ENCODE data around the gene CHD2.

Gene CHD2

DNA sequence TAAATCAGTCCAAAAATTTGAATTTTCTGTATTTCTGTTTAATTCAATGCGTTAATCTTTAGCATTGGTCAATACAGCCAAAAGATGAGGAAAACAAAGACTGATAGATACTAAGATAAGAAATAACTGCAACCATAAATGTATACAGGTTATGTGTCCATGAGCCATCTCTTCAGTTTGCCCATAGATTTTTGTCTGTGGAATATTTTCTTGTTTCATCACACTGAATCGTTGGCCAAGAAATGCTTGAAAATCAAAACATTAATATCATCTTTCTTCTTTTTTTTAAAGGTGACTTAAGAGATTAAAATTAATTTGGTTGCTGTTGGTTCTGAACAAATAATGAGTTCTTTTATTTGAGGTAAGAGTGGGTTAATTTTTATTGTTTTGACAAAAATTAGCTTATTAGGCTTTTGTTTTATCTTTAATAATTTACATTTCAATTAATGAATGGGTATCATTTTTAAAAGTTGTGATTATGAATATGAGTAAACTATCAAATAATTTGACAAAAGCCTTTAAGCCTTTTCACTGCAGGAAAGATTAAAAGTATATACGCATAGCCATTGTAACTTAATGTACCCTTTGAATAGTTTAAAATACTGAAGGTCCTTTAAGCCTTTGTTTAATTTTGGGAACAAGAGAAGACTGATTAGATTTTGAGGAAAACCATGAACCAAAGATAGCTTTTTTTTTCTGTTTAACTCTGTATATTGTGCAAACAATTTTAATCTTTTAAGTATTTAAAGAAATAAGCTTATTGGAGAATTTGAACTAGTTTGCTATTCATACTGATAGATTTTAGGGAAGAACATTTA is 14.7 kb upstream of the CHD2 start:
- DNase-seq (ENCODE audit: low read depth) = no peak

DNA sequence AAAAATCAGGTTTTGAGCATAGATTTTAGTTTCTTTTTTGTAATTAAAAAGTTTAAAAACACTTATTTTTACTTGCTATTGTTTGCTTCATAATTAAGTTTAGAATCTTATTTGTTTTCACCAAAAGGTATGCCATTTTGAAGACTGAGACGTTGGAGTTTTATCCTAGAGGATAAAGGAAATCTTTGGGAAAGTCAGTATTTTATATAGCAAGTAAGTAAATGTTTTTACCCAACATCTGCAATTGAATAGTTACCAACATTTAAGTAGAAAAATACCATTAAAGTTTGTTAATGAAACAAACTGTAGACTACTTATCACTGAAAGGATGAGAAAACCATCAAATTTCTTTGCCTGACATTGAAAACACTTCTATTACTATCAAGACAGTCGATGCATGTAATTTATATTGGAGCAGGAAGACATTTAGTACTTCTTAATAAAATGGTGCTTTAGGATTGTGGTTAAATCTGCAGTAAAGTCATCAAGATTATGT is 14.0 kb upstream of the CHD2 start:
- DNase-seq (ENCODE audit: low read depth) = no peak

DNA sequence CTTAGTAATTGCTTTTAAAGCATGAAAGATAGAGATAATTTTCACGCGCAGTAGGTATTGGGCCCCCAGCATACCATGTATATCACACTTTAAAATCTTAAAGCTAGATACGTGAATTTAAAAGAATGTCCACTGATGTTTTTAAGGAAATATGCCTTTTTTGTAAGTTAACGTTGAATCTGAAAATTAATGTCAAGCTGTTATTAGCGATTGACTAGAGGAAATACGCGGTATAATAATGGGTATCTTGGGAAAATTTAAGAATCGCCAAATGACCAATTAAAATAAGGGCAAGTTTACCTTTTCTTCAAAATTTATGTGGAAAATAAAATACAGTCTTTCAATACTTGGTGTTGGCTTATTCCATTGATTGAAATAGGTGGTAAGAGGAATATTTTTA is 13.3 kb upstream of the CHD2 start:
- no peak for DNase-seq (ENCODE audit: low read depth)

DNA sequence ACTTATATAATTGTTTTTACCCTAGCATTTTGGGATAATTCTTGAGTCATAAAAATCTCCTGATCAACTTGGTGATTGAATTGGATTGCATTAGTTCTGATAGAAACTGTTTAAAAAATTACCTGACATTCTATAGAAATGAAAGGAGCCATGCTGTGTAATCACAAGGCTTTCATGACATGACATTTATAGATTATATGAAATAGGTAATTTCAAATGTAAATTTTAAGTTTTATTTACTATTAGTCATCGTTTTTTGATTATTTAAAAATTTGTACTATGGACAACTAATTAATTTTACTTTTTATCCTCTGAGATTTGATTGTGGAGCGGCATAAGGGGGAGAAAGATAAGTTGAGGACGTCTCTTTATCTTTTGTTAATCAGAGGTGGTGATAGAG is 12.3 kb upstream of the CHD2 start:
- no peak for DNase-seq (ENCODE audit: low read depth)

DNA sequence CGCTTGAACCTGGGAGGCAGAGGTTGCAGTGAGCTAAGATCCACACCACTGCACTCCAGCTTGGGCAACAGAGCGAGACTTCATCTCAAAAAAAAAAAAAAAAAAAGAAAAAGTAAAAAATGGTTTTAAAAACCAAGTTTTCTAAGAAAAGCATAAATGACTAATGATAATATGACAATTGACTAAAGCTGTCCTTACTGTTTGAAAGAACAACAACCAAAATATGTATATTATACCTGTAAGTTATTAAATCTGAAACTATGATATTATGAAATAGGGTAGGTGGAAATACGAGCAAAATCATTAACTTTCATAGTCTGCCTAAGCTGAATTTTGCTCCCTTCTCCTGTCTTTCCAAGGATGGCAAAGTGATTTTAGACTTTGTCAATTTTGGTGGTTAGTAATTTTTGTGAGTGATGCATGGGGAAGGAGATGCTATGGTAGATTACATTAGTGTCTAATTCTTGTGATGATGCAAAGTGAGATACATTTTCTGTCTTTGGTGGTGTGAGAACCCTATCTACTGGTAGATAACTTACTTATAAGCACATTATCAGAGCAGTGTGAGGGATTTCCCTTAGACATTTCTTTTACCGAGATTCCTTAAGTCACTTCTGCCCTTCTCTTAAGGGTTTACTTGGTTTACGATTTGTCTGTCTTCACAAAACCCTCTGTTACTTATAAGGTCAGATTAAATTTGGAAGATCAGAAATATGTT is 10.6 kb upstream of the CHD2 start:
- DNase-seq (ENCODE audit: low read depth) = no peak

DNA sequence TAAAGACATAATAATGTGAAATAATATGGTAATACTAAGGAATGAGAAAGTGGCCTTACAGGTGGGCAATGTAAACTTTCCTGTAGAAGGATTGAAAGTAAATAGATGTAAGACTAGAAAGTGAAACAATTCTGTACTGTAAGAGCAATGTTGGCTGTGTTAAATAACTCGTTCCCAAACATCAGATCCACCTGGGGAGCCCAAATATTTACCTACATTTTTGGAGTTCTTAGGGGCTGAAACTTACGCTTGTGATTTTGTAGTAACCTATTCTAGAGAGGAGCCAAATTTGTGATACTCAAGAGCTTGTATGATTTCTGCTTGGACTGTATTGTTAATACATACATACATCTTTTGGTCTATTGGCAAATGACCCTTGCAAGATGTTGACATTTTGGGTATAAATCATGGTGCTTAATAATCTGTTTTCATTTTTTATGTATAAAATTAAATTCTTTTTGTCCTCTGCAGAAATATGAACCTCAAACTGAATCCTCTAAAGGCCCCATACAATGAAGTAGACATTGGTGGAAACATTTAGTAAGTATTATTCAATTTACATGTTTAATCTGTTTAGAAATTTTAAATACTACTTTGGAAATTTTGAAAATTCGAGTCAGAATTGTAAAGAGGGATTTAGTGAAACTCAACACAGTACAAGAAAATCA is 8.5 kb upstream of the CHD2 start:
- no peak for DNase-seq (ENCODE audit: low read depth)

DNA sequence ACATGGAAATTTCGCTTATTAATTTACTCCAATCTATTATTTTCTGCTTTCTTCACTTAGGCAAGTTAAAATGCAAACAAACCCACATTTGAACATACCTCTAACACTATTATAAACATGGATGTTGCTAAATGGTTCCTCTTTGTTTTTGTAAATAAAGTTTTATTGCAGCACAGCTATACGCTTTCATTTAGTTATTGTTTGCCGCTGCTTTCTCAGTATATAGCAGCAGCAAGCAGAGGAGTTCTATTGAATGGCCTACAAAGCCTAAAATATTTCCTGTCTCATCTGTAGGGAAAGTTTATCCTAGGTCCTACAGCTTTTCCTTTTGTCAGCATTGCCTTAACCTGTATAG is 7.9 kb upstream of the CHD2 start:
- DNase-seq (ENCODE audit: low read depth) = no peak

DNA sequence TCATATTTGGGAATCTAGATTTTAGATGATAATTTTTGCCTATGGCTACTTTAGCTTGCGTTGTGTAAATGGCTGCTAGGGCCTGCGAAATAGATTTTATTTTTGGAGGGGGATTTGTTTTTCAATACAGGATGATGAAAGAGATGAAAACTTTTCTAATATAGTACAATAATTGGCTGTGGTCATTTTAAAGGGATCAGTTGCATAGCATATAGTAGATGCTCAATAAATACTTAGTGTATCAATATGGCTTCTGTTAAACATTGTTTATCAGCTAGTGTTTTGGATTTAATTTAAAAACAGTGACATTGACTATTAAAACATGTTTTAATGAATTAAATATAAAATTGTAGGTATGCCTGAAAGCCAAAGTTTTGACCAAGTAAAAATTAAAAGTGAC is 6.9 kb upstream of the CHD2 start:
- DNase-seq (ENCODE audit: low read depth) = no peak

DNA sequence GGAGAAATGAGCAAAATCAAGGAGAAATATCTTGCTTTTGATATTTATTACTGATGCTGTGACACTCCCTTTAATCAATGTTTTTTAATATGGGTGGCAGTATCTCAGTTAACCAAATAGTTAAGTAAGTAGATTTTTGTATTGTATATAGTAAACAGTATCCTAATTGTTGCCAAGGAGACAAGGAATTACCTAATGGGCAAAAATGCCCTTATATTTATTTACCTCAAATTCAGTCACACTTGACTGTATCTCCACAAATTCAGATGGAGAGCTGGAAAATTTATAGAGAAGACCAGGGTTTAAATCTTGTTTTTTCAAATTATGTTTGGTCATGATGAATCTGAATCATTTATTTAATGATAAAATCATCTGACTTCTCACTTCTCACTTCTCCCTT is 3.6 kb upstream of the CHD2 start:
- no peak for DNase-seq (ENCODE audit: low read depth)

DNA sequence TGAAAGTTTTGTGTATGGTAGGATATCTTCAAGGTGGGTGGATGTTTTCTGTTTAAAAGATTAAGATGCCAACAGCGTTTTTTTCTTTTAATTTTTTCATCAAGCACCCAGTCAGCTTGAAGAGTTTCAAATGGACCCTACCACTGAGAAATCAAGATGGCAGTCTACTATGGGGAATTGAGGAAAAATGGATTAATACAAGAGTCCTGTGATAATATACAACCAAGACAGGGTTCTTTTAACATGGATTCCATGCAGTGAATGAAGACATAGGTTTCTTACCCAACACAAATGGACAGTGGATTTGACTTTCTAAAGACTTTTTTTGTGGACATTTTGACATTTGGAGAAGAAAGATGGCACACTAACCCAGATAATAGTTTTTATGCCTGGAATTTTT is 2.5 kb upstream of the CHD2 start:
- no peak for DNase-seq (ENCODE audit: low read depth)

DNA sequence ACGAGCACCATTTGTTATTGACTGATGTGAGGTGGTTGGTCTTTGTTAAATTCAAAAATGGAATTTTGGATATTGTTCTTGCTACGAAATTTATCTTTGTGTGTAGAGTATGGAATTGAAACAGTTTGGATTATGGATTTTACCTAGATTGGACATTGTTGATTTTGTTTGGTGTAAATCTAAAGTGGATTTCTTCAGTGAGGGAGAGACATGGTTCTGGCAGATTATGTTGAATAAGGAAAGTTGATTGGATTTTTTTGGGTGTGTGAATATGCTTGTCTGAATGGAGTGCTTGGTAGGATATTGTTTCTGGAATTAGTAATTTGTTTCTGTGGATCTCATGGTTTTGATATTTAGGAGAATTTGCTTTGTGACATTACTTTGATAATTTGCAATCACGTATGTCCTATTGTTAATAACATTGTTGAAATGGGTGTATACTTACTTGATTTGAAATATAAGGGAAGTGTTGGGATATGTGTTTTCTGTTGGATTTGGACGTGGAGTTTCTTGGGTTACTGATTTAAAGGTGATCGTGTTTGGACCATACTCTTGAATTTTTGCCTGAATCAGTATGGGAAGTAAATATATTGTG is 1.0 kb upstream of the CHD2 start:
- DNase-seq (ENCODE audit: low read depth) = no peak

DNA sequence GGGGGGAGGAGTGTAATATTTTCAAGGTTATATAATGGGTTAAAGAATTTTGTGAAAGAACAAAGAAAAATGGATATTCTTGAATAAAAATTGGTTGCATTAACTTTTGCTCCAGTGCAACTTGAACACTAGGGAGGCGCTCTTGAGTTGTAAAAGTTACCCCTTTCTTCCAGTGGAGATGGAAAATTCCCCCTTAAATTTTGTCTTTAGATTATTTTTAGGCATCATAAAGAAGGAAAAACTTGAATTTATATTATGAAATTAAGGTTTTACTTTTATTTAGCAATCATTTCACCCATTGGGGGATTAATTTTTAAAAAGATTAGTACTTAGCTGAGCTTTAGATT is 550 bp upstream of the CHD2 start:
- no peak for DNase-seq (ENCODE audit: low read depth)

DNA sequence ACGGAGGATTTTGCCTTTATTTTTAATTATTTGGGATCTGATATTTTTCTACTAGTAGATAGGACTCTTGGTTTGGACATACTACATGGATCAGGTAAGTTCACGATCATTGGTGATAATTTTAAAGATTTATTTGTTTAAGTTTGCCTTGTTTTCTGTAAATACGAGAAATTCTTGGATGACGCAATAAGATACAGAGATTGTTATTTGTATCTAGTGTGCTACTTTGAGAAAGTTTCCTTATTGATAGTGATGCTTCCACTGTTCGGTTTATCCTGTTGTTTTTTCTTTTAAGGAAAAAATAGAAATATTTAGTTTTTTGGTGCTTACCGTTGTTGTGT is 577 bp downstream of the CHD2 start:
- no peak for DNase-seq (ENCODE audit: low read depth)

DNA sequence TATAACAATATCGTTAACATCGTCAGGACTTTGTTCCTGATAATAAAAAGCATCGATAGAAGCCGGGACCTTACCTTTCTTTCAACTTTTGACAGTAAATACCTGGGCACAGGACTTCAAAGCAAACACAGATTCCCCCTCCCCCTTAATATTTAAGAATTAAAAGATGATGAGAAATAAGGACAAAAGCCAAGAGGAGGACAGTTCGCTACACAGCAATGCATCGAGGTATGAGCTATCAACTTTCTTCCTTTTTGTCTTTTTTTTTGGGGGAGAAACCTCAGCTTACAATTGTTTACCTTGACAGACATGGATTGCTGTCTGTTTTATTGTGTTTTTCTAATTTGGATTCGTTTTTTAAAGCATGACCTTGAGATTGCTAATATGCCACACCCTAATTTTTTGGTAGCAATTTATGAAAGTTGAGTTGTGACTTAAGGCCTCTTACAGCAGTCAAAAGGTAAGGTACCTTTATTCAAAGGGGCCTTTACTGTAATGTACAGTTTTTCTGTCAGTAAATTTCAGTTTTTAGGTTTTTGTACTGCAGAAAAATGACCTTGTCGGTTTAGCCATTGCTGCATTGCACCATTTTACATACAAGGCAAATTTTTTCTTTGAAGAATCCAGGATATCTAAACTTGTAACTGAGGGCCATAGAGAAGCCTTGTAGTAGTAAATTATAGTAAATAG is 1.1 kb downstream of the CHD2 start:
- DNase-seq (ENCODE audit: low read depth) = no peak

DNA sequence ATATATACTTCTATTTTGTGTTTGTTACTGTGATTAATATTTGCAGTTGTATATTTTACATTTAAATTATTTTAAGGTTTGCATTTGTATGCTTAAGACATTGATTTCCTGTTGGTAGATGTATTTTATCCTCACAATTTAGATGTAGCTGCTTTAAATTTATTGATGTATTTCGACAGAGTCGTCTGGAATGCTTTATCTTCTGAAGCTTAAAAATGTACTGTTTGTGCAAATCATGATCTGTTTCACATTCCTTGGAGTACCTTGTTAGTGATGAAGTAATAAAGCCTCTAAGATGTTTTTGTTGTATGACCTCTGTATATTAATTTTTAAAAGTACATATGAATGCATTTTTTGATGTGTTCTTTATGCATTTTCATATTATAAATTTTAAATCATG is 1.9 kb downstream of the CHD2 start:
- DNase-seq (ENCODE audit: low read depth) = no peak

DNA sequence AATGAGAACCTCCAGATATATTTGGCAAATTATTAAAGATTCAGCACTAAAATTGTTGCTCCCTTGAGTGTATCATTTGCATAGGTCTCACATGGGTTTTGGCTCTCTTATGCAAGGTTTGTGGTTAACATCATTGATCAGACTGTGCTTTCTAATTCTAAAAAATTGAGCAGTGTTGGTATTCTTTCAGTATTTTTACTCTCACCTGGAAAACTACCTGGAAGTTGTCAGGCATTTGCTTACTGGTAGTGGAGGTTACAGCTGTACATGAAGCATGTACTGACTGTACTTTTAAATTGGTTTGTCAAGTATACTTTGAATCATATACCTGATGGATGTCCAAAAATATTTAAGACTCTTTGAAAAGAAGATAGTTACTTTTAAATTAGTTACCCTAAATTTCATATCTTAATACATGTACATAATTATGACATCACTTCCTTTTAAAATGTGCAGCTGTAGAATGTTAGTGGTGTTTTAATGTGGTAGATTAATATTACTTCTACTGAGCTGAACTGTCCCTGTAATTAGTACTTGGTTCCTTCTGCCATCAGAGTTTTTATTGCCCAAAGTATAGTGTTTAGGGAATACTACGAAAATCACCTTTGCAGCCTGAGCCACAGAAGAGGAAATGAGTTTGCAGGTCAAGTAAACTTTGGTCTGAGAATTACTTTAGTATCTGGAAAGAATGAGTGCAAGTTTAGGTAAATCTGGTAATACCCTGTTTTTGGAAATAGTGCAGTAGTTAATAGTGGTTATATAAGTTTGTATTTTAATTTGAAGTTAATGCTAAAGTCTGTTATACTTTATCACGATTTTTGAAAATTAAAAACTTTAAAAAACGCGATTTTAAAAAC is 2.8 kb downstream of the CHD2 start:
- no peak for DNase-seq (ENCODE audit: low read depth)

DNA sequence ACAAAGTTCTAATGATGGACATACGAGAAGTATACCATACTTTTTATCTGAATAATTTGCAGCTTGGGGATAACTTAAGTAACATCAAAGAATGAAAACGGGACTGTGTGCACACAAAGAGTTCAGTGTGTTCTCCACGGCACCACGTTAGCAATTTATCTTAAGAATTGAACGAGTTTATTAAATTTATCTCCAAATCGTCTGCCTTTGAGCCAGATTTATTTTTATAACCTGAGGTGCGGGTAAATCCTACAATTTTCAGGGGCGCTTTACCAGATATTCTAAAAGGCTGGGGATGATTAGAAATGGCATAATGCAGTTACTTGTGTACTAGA is 3.5 kb downstream of the CHD2 start:
- DNase-seq (ENCODE audit: low read depth) = no peak

DNA sequence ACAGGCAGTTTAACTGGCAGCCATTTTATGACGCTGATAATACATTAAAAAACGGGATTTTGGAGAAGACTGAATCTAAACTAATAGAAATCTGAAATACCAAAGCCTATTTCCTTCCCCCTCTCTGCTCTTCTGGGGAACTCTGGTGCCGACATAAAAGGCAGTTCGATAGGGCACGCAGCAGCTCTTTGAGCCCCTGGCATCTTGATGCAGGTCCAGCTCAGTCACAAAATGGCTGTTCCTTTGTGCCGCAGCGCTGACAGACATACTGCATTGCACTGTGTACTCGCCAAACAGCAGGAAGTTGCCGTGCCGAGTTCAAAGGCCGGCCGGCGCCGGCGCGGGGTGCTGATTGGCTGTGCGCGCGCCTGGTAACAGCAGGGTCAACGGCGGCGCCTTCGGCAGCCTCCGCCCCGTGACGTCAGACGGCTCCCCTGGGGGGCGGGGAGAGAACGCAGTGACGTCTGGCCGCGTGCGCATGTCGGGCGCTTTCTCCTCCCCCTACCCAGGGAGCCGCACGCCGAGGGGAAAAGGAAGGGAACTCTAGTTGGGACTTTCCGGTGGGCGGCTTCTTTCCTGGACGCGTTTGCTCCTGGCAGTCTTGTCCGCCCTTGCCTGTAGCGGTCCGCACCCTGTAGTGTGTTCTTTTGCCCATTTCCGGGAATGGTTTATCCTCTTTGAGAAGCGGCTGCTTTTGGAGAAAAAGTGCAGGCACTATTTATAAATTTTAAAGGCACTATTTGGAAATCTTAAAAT is 4.0 kb downstream of the CHD2 start:
- DNase-seq (ENCODE audit: low read depth) = peak; percentile 98

DNA sequence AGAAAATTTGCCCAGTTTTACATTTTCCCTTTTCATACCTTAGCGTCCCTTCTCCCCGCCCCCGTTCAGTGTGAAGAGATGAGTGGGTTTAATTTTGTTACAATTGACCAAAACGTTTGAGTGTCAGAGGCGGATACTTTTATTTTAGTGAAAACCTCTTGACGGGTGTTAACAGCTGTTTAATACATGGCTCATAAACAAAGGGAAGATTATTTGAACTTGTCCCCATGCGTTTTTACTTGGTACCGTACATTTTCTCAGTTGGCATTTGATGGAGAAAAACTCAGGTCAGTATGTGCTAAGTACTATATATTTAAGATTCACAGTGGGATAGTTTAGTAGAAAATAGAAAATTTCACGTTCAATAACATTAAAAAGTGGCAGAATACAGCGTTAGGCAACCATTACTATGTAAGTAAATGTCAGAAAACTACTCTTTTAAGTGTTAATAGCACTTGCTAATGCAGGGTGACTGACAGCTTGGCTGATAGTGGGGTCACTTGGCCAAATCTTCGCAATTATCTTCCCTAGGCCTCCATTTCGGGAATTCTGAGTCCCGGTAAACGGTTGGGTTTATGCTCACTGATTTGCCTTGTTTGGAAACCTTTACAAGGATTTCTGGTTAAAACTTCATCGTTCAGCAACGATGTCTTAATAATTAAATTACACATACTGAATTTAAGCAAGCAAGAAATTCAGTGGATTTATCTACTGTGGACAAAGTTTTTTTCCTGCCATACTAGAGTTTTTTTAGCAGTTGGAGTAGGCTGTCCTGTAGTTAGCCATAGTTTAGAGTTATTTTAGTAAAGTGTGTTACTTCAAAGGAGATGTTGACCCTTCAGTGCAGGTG is 4.8 kb downstream of the CHD2 start:
- no peak for DNase-seq (ENCODE audit: low read depth)

DNA sequence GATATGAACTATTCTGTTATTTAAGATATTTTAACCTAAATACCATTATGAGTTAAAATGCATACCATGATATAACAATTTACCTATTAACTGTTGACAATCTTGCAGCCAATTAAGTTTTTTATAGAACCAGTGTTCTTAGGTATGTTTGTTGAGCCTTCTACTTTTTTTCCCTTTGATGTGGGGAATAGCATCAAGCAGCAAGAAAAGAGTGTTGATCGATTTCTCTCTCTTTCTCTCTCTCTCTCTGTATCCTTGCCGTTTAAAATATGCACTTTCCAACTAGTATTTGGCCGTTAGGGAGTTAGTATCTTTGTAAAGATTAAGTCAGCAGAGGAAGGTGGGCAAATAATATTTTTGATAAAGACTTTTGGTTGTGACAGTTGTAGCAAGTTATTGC is 5.9 kb downstream of the CHD2 start:
- no peak for DNase-seq (ENCODE audit: low read depth)
